Measurements from ENCODE around the gene HIVEP3. TPM values are rescaled to one million over a fixed set of nuclear protein-coding genes. Genes with fewer than 3 reads are reported as not detected.
A peak's percentile ranks its signal among the peaks of the same experiment; 100 is the strongest.

HIVEP3 gene
- total and polyA plus RNA-seq, 2 of the 13 experiments (the other 11 are each of a cell fraction or from before 2014, with no cell fraction given), result 0.05 TPM; not detected in 1

GRCh38 chr1:41659903-41660302 is 258.8 kb downstream of the HIVEP3 start:
- no peak for DNase-seq (ENCODE audit: low spot score)
- Histone ChIP-seq H3K79me2 (ENCODE audit: insufficient read depth, low read length) (no peaks in the 10 kb centered on the region), H3K4me1 (ENCODE audit: insufficient read depth, low read length) (no peaks in the 10 kb centered on the region), H2AFZ (ENCODE audit: low read length) (no peak overlapping the region), H3K9me3 (ENCODE audit: low read length) (no peaks in the 10 kb centered on the region), H3K27me3 (ENCODE audit: control insufficient read depth in 1 of 2, insufficient read depth in 2 of 2, low read length in 2 of 2) (peaks cover 5 to 47% of the 10 kb centered on the region in 2 experiments; a peak in 3 of 5 replicates), H3K4me3 (replicated peaks in 1 of 3; ENCODE audit: insufficient read depth in 1 of 3, low read depth in 2 of 3, low read length in 3 of 3) (no peak overlapping the region), H4K20me1 (ENCODE audit: insufficient read depth, low read length) (no peaks in the 10 kb centered on the region), H3K27ac (ENCODE audit: extremely low read length, insufficient read depth, low read length) (no peak overlapping the region), H3K9ac (ENCODE audit: insufficient read depth, low read depth, low read length) (no peak overlapping the region), H3K36me3 (replicated peaks in 1 of 2; ENCODE audit: control insufficient read depth in 1 of 2, insufficient read depth in 2 of 2, low read length in 2 of 2) (no peaks in the 10 kb centered on the region), H3K4me2 (ENCODE audit: low read depth, low read length) (no peak overlapping the region)
- ATAC-seq, result no peak
- intact Hi-C loops (cut with micrococcal nuclease; ENCODE audit: unreplicated experiment), result no loop called here
- in situ Hi-C loops (cut with HindIII; ENCODE audit: extremely low pct_ligation_motif_present, low pct_unique_long_range_greater_than_20kb), result no loop called here
- FAIRE-seq, result no peak
- WGBS (ENCODE audit: low lambda C conversion rate), result 26% methylated on average over 5 of the region's 5 CpGs
- ChIA-PET CTCF (ENCODE audit: low intra/inter-chr PET ratio, low total read pairs) (no interaction called here), POLR2A (no interaction called here)
- TF ChIP-seq PHF5A (CRISPR knock-in tag; IDR thresholded peaks at IDR 0.05; ENCODE audit: low read depth, unreplicated experiment) (no peak), ATF2 (CRISPR knock-in tag; IDR thresholded peaks at IDR 0.05) (no peak), NR2F1 (CRISPR knock-in tag; IDR thresholded peaks at IDR 0.05) (no peak), MNT (IDR thresholded peaks at IDR 0.05) (peak; percentile 59)
- BruUV-seq (replicated peaks), result no TSS peak

- no TSS peak for BruUV-seq (replicated peaks)
- H3K9ac ChIP-seq (ENCODE audit: insufficient read depth, low read depth, low read length), result no peak overlapping the region
- no peaks in the 10 kb centered on the region for H4K20me1 ChIP-seq (ENCODE audit: insufficient read depth, low read length)
- H3K4me3 ChIP-seq (replicated peaks in 1 of 3; ENCODE audit: insufficient read depth in 1 of 3, low read depth in 2 of 3, low read length in 3 of 3), result no peak overlapping the region
- in situ Hi-C loops (cut with HindIII; ENCODE audit: extremely low pct_ligation_motif_present, low pct_unique_long_range_greater_than_20kb) (no loop called here), intact Hi-C loops (cut with micrococcal nuclease; ENCODE audit: unreplicated experiment) (no loop called here)
- no peaks in the 10 kb centered on the region for H3K9me3 ChIP-seq (ENCODE audit: low read length)
- ChIA-PET POLR2A (no interaction called here), CTCF (ENCODE audit: low intra/inter-chr PET ratio, low total read pairs) (no interaction called here)
- H3K36me3 ChIP-seq (replicated peaks in 1 of 2; ENCODE audit: control insufficient read depth in 1 of 2, insufficient read depth in 2 of 2, low read length in 2 of 2), result no peaks in the 10 kb centered on the region
- ATAC-seq (no peak), DNase-seq (ENCODE audit: low spot score) (no peak), FAIRE-seq (no peak)
- no peaks in the 10 kb centered on the region for H3K79me2 ChIP-seq (ENCODE audit: insufficient read depth, low read length)
- H3K27me3 ChIP-seq (ENCODE audit: control insufficient read depth in 1 of 2, insufficient read depth in 2 of 2, low read length in 2 of 2), result peaks cover 5 to 45% of the 10 kb centered on the region in 2 experiments; a peak in 3 of 5 replicates
- no peak overlapping the region for H2AFZ ChIP-seq (ENCODE audit: low read length)
- H3K4me1 ChIP-seq (ENCODE audit: insufficient read depth, low read length), result no peaks in the 10 kb centered on the region
- WGBS (ENCODE audit: low lambda C conversion rate), result 0% methylated on average over 2 of the region's 2 CpGs
- H3K4me2 ChIP-seq (ENCODE audit: low read depth, low read length), result no peak overlapping the region
- no peak overlapping the region for H3K27ac ChIP-seq (ENCODE audit: extremely low read length, insufficient read depth, low read length)
- TF ChIP-seq HMG20A (CRISPR knock-in tag; IDR thresholded peaks at IDR 0.05; ENCODE audit: borderline replicate concordance), result no peak
- TF ChIP-seq POLR2G (IDR thresholded peaks at IDR 0.05; ENCODE audit: low read depth, low read length), result no peak
- TF ChIP-seq ZNF354B (CRISPR knock-in tag; IDR thresholded peaks at IDR 0.05), result no peak
- no peak for TF ChIP-seq ZNF281 (CRISPR knock-in tag; IDR thresholded peaks at IDR 0.05; ENCODE audit: borderline replicate concordance)
- no peak for TF ChIP-seq STAT6 (CRISPR knock-in tag; IDR thresholded peaks at IDR 0.05; ENCODE audit: borderline replicate concordance)
Measured at GRCh38 chr1:41659159-41659495, 259.6 kb downstream of the HIVEP3 start.

All from HepG2 (cell line).